Smooth muscle cell (in vitro differentiated cells): ENCODE data around the gene PLCXD1. TPM values are rescaled to one million over a fixed set of nuclear protein-coding genes. Genes with fewer than 3 reads are reported as not detected.
A peak's percentile ranks its signal among the peaks of the same experiment; 100 is the strongest.
"Not testable (repeated sequence)": the region's sequence is repeated elsewhere in the genome, so short reads cannot be mapped to it uniquely, and the experiment has no call there.

Experiments used
- DNase-seq: peaks from one replicate; lab custom pipeline; 2025; ENCODE audit not compliant: unreplicated experiment; lab: John Stamatoyannopoulos, UW
- H2AFZ ChIP-seq: fragments of 200-600 bp; sonication (generic); 2 replicates; pipeline ENCODE4 v1.6.0; 2016; ENCODE audit warnings: antibody characterized with exemption, low read depth, mild to moderate bottlenecking
- H3F3A ChIP-seq: fragments of 200-600 bp; sonication (generic); 2 replicates; pipeline ENCODE4 v1.6.0; 2017; ENCODE audit warnings: antibody characterized with exemption, low read depth
- H3K27ac ChIP-seq: fragments of 200-600 bp; sonication (generic); 2 replicates; pipeline ENCODE4 v1.5.1; 2016; ENCODE audit warnings: low read depth, mild to moderate bottlenecking
- H3K27me3 ChIP-seq: fragments of 200-600 bp; sonication (generic); 2 replicates; pipeline ENCODE4 v1.6.1; 2016; ENCODE audit warnings: low read depth, mild to moderate bottlenecking
- H3K36me3 ChIP-seq: fragments of 200-600 bp; sonication (generic); 2 replicates; pipeline ENCODE4 v1.5.1; 2016; ENCODE audit warnings: low read depth
- H3K4me1 ChIP-seq: fragments of 200-600 bp; sonication (generic); 2 replicates; pipeline ENCODE4 v1.5.1; 2016; ENCODE audit warnings: low read depth
- H3K4me2 ChIP-seq: fragments of 200-600 bp; sonication (generic); 2 replicates; pipeline ENCODE4 v1.6.0; 2016; ENCODE audit warnings: mild to moderate bottlenecking
- H3K4me3 ChIP-seq: fragments of 200-600 bp; sonication (generic); 2 replicates; pipeline ENCODE4 v1.5.1; 2016; ENCODE audit warnings: mild to moderate bottlenecking
- H3K79me2 ChIP-seq: fragments of 200-600 bp; sonication (generic); 2 replicates; pipeline ENCODE4 v1.6.0; 2016; ENCODE audit warnings: low read depth, mild to moderate bottlenecking
- H3K9ac ChIP-seq: fragments of 200-600 bp; sonication (generic); 2 replicates; pipeline ENCODE4 v1.6.0; 2016; ENCODE audit warnings: low read depth
- H3K9me3 ChIP-seq: fragments of 200-600 bp; sonication (generic); replicated peaks from 2 replicates; pipeline ENCODE4 v1.5.1; 2016; ENCODE audit warnings: low read depth
- H4K20me1 ChIP-seq: fragments of 200-600 bp; sonication (generic); 2 replicates; pipeline ENCODE4 v1.6.0; 2016; ENCODE audit warnings: low read depth
- WGBS: methylation state at CpG from one replicate; pipeline ENCODE4 v1.1.7; 2016; ENCODE audit warnings: low lambda C conversion rate; 5-methylcytosine and 5-hydroxymethylcytosine counted together
- polyA plus RNA-seq: library from polyadenylated mRNA; unstranded; fragments of >200 nt; fragmentation: Nextera tagmentation; extraction: Ambion mirVana; gene quantifications from 2 replicates; pipeline ENCODE4 v1.2.1, GENCODE V29; 2016
- total RNA-seq: library from RNA; depleted of rRNA; stranded (reverse); fragments of >200 nt; gene quantifications from 2 replicates; pipeline ENCODE4 v1.2.3, GENCODE V29; 2014
- TF ChIP-seq, protein P1 (sequence below): fragments of 200-600 bp; sonication (generic); IDR thresholded peaks from 2 replicates; pipeline ENCODE4 v1.5.1; 2017; ENCODE audit warnings: borderline replicate concordance, mild to moderate bottlenecking, antibody characterized with exemption; ENCODE audit not compliant: insufficient read depth, poor library complexity, severe bottlenecking

Gene PLCXD1
- total and polyA plus RNA-seq, 2 experiments from 2014 or later, result 7.0 to 14.0 TPM

DNA sequence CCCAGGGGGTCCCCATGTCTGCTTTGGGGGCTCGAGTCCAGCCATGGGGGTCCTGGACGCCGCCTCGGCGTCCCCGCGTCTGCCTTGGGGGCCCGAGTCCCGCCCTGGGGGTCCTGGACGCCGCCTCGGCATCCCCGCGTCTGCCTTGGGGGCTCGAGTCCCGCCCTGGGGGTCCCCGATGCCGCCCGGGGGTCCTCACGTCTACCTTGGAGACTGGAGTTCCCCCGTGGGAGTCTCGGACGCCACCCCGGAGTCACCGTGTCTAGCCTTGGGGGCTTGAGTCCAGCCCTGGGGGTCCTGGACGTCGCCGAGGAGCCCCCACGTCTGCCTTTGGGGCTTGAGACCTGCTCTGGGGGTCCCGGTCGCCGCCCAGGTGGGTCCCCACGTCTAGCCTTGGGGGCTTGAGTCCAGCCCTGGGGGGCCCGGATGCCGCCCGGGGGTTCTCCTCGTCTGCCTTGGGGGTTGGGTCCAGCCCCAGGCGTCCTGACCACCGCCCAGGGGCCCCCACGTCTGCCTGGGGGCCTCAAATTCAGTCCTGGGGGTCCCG is 38.5 kb downstream of the PLCXD1 start:
- WGBS, result 1% methylated on average over 39 of the region's 41 CpGs
- TF ChIP-seq, protein P1, sequence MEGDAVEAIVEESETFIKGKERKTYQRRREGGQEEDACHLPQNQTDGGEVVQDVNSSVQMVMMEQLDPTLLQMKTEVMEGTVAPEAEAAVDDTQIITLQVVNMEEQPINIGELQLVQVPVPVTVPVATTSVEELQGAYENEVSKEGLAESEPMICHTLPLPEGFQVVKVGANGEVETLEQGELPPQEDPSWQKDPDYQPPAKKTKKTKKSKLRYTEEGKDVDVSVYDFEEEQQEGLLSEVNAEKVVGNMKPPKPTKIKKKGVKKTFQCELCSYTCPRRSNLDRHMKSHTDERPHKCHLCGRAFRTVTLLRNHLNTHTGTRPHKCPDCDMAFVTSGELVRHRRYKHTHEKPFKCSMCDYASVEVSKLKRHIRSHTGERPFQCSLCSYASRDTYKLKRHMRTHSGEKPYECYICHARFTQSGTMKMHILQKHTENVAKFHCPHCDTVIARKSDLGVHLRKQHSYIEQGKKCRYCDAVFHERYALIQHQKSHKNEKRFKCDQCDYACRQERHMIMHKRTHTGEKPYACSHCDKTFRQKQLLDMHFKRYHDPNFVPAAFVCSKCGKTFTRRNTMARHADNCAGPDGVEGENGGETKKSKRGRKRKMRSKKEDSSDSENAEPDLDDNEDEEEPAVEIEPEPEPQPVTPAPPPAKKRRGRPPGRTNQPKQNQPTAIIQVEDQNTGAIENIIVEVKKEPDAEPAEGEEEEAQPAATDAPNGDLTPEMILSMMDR, result no peak
- Histone ChIP-seq H3K36me3 (no peaks in the 10 kb centered on the region), H3K4me3 (peak overlapping the region; percentile 97), H3K9ac (peak overlapping the region; percentile 99), H3K4me1 (peaks cover 5% of the 10 kb centered on the region), H3K27ac (peak overlapping the region; percentile 78), H2AFZ (no peak overlapping the region), H3F3A (peaks cover 3% of the 10 kb centered on the region), H4K20me1 (peaks cover 13% of the 10 kb centered on the region), H3K4me2 (peak overlapping the region; percentile 97), H3K9me3 (no peaks in the 10 kb centered on the region), H3K27me3 (no peaks in the 10 kb centered on the region), H3K79me2 (peaks cover 15% of the 10 kb centered on the region)
- no peak for DNase-seq

DNA sequence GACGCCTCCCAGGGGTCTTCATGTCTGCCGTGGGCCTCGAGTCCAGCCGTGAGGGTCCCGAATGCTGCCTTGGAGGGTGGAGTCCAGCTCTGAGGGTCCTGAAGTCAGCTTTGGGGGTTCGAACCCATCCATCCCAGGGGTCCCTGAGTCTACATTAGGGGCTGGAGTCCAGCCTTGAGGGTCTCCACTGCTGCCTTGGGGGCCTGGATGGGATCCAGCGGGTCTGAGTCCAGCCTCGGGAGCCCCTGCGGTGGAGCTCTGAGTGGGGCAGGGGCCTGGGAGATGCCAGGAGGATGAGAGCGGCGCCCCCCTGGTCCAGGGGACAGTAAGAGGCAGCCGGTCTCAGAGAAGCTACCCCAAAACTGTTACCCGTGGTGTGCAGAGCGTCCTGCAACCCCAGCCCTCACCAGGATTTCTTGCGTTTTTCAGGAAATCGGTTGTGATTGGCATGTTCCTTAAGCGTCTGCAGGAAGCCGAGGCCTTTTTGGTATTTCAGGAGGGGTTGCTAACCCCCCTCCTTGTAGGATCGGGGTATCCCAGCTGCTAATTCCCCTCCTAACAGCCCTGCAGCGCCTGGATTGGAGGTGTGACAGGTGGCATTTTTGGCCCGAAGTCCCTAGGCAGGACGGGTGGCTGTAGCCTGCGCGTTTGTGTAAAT is 39.1 kb downstream of the PLCXD1 start:
- Histone ChIP-seq H3K4me3 (peak overlapping the region; percentile 97), H3K4me1 (peaks cover 5% of the 10 kb centered on the region), H3K9me3 (no peaks in the 10 kb centered on the region), H3F3A (peaks cover 3% of the 10 kb centered on the region), H3K27ac (peak overlapping the region; percentile 78), H3K36me3 (no peaks in the 10 kb centered on the region), H3K9ac (peak overlapping the region; percentile 99), H3K4me2 (peak overlapping the region; percentile 97), H3K27me3 (no peaks in the 10 kb centered on the region), H4K20me1 (peaks cover 13% of the 10 kb centered on the region), H3K79me2 (peaks cover 15% of the 10 kb centered on the region), H2AFZ (no peak overlapping the region)
- TF ChIP-seq, protein P1, result no peak
- no peak for DNase-seq
- WGBS, result 10% methylated on average over 23 of the region's 24 CpGs

- Histone ChIP-seq H3K79me2 (peaks cover 11% of the 10 kb centered on the region), H4K20me1 (peaks cover 13% of the 10 kb centered on the region), H3K4me2 (no peak overlapping the region), H3F3A (peaks cover 3% of the 10 kb centered on the region), H3K27me3 (no peaks in the 10 kb centered on the region), H3K9me3 (no peaks in the 10 kb centered on the region), H3K27ac (no peak overlapping the region), H3K4me1 (peaks cover 5% of the 10 kb centered on the region), H3K36me3 (no peaks in the 10 kb centered on the region), H2AFZ (no peak overlapping the region), H3K4me3 (no peak overlapping the region), H3K9ac (no peak overlapping the region)
- 55% methylated on average over 38 of the region's 38 CpGs for WGBS
- TF ChIP-seq, protein P1, result no peak
- DNase-seq, result no peak
Measured at GRCh38 chrX:323721-324628, 42.8 kb downstream of the PLCXD1 start.

GRCh38 chrX:324664-325063 is 43.5 kb downstream of the PLCXD1 start:
- not testable (repeated sequence) for H3K79me2 ChIP-seq, H3K4me3 ChIP-seq, H3F3A ChIP-seq, H3K9ac ChIP-seq, H3K27ac ChIP-seq, H3K36me3 ChIP-seq, H3K4me1 ChIP-seq, DNase-seq, H2AFZ ChIP-seq, H3K4me2 ChIP-seq, H3K27me3 ChIP-seq, H3K9me3 ChIP-seq
- H4K20me1 ChIP-seq, result peaks cover 13% of the 10 kb centered on the region
- WGBS, result 88% methylated on average over 14 of the region's 14 CpGs
